K562 (cell line): ENCODE data around the gene IBA57. TPM values are rescaled to one million over a fixed set of nuclear protein-coding genes. Genes with fewer than 3 reads are reported as not detected.
A peak's percentile ranks its signal among the peaks of the same experiment; 100 is the strongest.

Experiments used
- C11orf30 ChIP-seq: fragments of 450-650 bp; IDR thresholded peaks from 2 replicates; pipeline ENCODE4 v1.6.1; 2016; ENCODE audit warnings: low read depth, mild to moderate bottlenecking
- ERF ChIP-seq: fragments of 450-650 bp; formaldehyde crosslinking; IDR thresholded peaks from 2 replicates; pipeline ENCODE4 v1.4.0; 2020; ENCODE audit warnings: mild to moderate bottlenecking, mixed read lengths
- LEF1 ChIP-seq: fragments of 450-650 bp; IDR thresholded peaks from 2 replicates; pipeline ENCODE4 v1.6.1; 2016; ENCODE audit warnings: mild to moderate bottlenecking
- RBBP5 ChIP-seq: fragments of 200-600 bp; sonication (generic); IDR thresholded peaks from 2 replicates; pipeline ENCODE4 v1.6.1; 2012; ENCODE audit warnings: borderline replicate concordance, mild to moderate bottlenecking, low read length, control low read depth, inconsistent platforms; ENCODE audit not compliant: insufficient read depth, poor library complexity, severe bottlenecking
- SETDB1 ChIP-seq: IDR thresholded peaks from one replicate; pipeline ENCODE4 v1.6.1; 2012; ENCODE audit warnings: low read length, control low read depth, inconsistent platforms
- TARDBP ChIP-seq: fragments of 450-650 bp; IDR thresholded peaks from 2 replicates; pipeline ENCODE4 v1.6.1; 2016
- TBL1XR1 ChIP-seq, 2 experiments: IDR thresholded peaks; 2 replicates each; pipeline ENCODE4 v1.6.1; 2012; ENCODE audit warnings: improper control_type of control experiment in 2 of 2, low read length in 2 of 2, mild to moderate bottlenecking in 1 of 2
- U2AF1 ChIP-seq: fragments of 200-400 bp; formaldehyde crosslinking; optimal IDR thresholded peaks from 2 replicates; pipeline ENCODE3; 2017; ENCODE audit warnings: mild to moderate bottlenecking, low read depth, low read length, moderate library complexity
- ZNF124 ChIP-seq: sonication (generic); formaldehyde crosslinking; IDR thresholded peaks from 2 replicates; pipeline ENCODE4 v1.8.1; 2022; ENCODE audit warnings: missing genetic modification reagents
- ZNF444 ChIP-seq: fragments of 250-450 bp; sonication (Bioruptor Pico); IDR thresholded peaks from 2 replicates; pipeline ENCODE4 v1.4.0; 2020; ENCODE audit warnings: mild to moderate bottlenecking, moderate library complexity
- polyA plus RNA-seq, 8 experiments: library from polyadenylated mRNA; depleted of rRNA in 4 of 8; stranded (reverse) in 5 of 8; unstranded in 3 of 8; fragments of >200 nt; fragmentation: Nextera tagmentation in 2 of 8; fragmentation: Illumina TruSeq in 1 of 8; extraction: Ambion mirVana in 2 of 8; extraction: Trizol in 1 of 8; gene quantifications; 2 replicates each; pipeline versions ENCODE4 v1.2.1 to v1.2.3, GENCODE V29; 2011 to 2014; ENCODE audit warnings: inconsistent platforms in 1 of 8, missing spikeins in 1 of 8
- total RNA-seq, 7 experiments: library from RNA; depleted of rRNA in 6 of 7; stranded (reverse); fragments of >200 nt in 6 of 7; fragmentation: Illumina TruSeq in 2 of 7; extraction: Trizol in 2 of 7; gene quantifications; 2 replicates each; pipeline versions ENCODE4 v1.2.1 to v1.2.3, GENCODE V29; 2011 to 2021; ENCODE audit warnings: low replicate concordance in 1 of 7
- TF ChIP-seq, protein P1 (sequence below), 2 experiments: IDR thresholded peaks; 2 replicates each; pipeline ENCODE4 v1.6.1; 2012; ENCODE audit warnings: improper control_type of control experiment in 2 of 2, low read depth in 2 of 2, low read length in 2 of 2, borderline replicate concordance in 1 of 2
- TF ChIP-seq, protein P2 (sequence below): fragments of 250-450 bp; sonication (Bioruptor Pico); IDR thresholded peaks from 2 replicates; pipeline ENCODE4 v1.4.0; 2020
- TF ChIP-seq, protein P3 (sequence below): fragments of 250-450 bp; sonication (Bioruptor Pico); IDR thresholded peaks from 2 replicates; pipeline ENCODE4 v1.4.0; 2020; ENCODE audit warnings: borderline replicate concordance

IBA57 gene
- total and polyA plus RNA-seq, 9 of the 15 experiments (the other 6 are each of a cell fraction or from before 2014, with no cell fraction given): 0.77 to 15.5 (median 2.7) TPM

DNA sequence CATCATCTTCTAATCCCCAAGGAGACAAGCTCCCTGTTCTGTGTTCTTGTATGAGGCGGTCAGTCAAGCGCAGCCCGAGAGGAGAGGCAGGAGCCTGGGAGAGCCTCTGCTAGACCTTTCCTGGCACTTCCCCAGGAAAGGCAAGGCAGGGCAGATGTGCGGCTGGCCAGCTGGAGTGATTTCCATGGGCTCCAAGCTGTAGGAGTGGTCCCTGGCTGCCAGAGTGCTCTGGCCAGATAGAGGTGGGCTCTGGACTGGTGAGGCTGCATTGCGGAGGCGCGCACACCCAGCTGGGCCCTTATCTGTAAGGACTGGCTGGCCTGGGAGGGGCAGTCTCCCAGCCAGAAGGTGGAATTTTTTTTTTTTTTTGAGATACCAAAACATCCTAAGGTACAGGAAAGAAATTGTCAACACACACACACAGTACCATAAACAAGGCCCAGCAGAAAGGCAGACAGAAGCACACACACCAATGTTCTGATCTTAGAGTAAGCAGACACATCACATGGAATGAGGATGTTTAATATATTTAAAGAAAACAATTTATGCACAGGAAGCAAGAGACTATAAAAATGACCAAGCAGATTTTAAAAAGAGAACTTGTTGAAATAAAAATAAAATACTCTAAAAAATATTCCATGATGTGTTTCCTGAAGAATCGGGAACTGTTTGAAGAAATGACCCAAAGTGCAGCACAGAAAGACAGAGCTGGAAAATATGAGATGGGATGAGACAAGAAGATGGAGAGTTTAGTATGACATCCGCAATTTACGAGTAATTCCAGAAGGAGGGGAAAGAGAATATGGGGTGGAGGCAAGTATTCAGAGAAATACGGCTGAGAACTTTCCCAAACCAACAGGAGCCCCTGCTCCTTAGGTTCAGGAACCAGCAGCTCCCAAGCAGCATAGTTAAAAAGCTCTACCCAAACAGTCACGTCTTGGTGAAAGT, 13.4 kb downstream of the IBA57 start (continued):
- TF ChIP-seq TBL1XR1 (IDR thresholded peaks at IDR 0.05; ENCODE audit: low read length in 2 of 2) (no peak), ERF (0 out of 2 replicates have a peak, but pooled peaks have one; percentile 15), SETDB1 (no peak), C11orf30 (peak; percentile 44; the same call in 1 of the 2 replicates), TARDBP (peak; percentile 68; the same call in 1 of the 2 replicates), ZNF444 (no peak), U2AF1 (no peak), RBBP5 (no peak), ZNF124 (no peak), LEF1 (peak; percentile 39; the same call in 1 of the 2 replicates)
- TF ChIP-seq, protein P1, sequence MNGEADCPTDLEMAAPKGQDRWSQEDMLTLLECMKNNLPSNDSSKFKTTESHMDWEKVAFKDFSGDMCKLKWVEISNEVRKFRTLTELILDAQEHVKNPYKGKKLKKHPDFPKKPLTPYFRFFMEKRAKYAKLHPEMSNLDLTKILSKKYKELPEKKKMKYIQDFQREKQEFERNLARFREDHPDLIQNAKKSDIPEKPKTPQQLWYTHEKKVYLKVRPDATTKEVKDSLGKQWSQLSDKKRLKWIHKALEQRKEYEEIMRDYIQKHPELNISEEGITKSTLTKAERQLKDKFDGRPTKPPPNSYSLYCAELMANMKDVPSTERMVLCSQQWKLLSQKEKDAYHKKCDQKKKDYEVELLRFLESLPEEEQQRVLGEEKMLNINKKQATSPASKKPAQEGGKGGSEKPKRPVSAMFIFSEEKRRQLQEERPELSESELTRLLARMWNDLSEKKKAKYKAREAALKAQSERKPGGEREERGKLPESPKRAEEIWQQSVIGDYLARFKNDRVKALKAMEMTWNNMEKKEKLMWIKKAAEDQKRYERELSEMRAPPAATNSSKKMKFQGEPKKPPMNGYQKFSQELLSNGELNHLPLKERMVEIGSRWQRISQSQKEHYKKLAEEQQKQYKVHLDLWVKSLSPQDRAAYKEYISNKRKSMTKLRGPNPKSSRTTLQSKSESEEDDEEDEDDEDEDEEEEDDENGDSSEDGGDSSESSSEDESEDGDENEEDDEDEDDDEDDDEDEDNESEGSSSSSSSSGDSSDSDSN (IDR thresholded peaks at IDR 0.05; ENCODE audit: borderline replicate concordance in 1 of 2, low read depth in 2 of 2, low read length in 2 of 2): no peak
- TF ChIP-seq, protein P2, sequence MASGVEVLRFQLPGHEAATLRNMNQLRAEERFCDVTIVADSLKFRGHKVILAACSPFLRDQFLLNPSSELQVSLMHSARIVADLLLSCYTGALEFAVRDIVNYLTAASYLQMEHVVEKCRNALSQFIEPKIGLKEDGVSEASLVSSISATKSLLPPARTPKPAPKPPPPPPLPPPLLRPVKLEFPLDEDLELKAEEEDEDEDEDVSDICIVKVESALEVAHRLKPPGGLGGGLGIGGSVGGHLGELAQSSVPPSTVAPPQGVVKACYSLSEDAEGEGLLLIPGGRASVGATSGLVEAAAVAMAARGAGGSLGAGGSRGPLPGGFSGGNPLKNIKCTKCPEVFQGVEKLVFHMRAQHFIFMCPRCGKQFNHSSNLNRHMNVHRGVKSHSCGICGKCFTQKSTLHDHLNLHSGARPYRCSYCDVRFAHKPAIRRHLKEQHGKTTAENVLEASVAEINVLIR: no peak
- TF ChIP-seq, protein P3, sequence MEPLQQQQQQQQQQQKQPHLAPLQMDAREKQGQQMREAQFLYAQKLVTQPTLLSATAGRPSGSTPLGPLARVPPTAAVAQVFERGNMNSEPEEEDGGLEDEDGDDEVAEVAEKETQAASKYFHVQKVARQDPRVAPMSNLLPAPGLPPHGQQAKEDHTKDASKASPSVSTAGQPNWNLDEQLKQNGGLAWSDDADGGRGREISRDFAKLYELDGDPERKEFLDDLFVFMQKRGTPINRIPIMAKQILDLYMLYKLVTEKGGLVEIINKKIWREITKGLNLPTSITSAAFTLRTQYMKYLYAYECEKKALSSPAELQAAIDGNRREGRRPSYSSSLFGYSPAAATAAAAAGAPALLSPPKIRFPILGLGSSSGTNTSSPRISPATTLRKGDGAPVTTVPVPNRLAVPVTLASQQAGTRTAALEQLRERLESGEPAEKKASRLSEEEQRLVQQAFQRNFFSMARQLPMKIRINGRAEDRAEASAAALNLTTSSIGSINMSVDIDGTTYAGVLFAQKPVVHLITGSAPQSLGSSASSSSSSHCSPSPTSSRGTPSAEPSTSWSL (CRISPR knock-in tag): no peak
